Measurements from ENCODE around the gene MUTYH.
"Not testable (repeated sequence)": the region's sequence is repeated elsewhere in the genome, so short reads cannot be mapped to it uniquely, and the experiment has no call there.

The MUTYH gene

DNA sequence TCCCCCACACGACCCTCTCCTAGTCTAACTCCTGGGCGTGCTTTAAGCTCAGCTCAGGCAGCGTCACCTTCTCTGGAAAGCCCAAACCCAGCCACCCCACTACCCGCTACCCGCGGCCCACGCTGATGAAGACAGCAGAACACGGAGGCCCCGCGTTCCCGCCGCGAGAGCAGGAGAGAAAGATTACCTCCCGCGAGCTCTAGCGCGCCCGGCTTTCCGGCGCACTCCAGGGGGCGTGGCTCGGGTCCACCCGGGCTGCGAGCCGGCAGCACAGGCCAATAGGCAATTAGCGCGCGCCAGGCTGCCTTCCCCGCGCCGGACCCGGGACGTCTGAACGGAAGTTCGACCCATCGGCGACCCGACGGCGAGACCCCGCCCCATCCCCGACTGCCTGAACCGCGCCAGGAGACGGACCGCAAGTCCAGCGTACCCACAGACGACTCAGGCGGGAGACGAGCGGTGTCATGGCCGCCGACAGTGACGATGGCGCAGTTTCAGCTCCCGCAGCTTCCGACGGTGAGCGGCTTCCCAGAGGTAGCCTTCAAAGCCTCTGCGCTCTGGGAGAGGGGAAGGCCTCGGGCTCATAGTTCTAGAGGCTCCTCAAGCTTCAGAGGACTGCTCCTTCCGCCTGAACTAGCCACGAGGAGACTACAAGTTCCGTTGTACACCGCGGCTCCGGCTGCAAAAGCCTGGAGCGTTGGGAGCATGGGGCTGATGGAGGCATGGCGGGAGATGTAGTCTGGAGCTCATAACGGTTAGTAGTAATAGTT lies at the start of gene MUTYH, which contains the start of gene TOE1:
TSS of gene MUTYH (minus strand) at position 652 of the 770 bp plus-strand sequence. CDS start 5,935 bp downstream, outside the sequence.
TSS of gene TOE1 (plus strand) at position 382 of the 770 bp plus-strand sequence. CDS start at position 465, 83 bp downstream.
- DNase-seq (ENCODE audit: low read depth), result peak; percentile 88

- DNase-seq (ENCODE audit: low read depth), result no peak
Measured at GRCh38 chr1:45386219-45386618, 46.0 kb upstream of the MUTYH start.

GRCh38 chr1:45385302-45385701 lies 45.1 kb upstream of the MUTYH start:
- no peak for DNase-seq (ENCODE audit: low read depth)

GRCh38 chr1:45384213-45384612 lies 44.0 kb upstream of the MUTYH start:
- DNase-seq (ENCODE audit: low read depth), result not testable (repeated sequence)

- DNase-seq (ENCODE audit: low read depth), result no peak
Measured at GRCh38 chr1:45383191-45383590, 43.0 kb upstream of the MUTYH start.

GRCh38 chr1:45381243-45381642 lies 41.0 kb upstream of the MUTYH start:
- DNase-seq (ENCODE audit: low read depth), result no peak

- DNase-seq (ENCODE audit: low read depth), result no peak
Measured at GRCh38 chr1:45380730-45381129, 40.5 kb upstream of the MUTYH start.

DNA sequence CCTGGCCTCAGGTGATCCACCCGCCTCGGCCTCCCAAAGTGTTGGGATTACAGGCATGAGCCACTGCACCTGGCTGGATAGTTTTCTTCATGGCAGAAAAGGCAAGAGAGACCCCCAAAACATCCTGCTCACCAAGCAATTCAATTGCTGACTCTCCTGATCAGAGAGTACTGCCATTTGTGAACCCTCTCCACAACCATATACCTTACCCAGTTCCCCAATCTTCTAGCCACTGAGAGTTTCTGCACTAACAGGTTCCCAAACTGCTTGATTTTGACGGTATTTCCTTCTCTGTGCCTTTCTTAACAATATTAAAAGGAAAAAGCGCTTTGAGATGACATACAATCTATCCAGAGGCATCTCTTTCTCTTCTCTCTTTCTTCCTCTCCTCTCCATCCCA lies 39.9 kb upstream of the MUTYH start:
- no peak for DNase-seq (ENCODE audit: low read depth)

GRCh38 chr1:45379524-45379923 lies 39.3 kb upstream of the MUTYH start:
- no peak for DNase-seq (ENCODE audit: low read depth)

DNA sequence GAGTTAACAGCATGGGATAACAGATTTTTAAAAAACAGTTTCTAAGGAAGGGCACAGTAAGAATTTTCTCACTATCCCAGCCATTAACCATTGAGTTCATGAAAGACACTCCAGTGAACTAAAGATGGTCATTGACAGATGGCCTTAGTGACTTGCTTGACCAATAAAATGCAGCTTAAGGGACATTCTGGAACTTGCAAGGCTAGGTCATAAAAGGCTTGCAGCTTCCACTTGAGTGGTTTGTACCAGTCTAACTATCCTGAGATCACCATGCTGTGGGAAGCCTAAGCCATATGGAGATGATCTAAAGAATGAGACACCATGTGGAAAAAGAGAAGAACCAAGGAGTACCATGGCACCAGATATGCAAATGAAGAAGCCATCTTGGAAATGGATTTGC lies 37.9 kb upstream of the MUTYH start:
- no peak for DNase-seq (ENCODE audit: low read depth)

- DNase-seq (ENCODE audit: low read depth), result no peak
Measured at GRCh38 chr1:45375104-45376090, 35.2 kb upstream of the MUTYH start.

DNA sequence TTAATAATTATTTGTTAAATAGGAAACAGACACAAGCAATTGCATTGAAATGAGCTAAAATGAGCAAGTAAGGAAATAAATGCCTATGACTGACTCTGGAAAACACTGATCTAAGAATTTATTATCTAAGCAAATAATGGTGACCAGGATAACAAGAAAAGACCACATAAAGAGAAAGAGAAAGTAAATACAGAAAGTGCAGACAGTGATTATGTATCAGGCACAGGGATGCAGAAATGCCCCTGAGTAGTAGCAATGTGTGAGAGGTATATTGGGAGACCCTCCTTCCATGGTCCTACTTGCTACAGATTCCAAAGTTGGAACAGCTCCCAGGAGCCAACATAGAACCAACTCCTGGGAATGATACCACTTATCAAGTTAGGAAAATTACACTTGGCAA lies 33.3 kb upstream of the MUTYH start:
- no peak for DNase-seq (ENCODE audit: low read depth)

DNA sequence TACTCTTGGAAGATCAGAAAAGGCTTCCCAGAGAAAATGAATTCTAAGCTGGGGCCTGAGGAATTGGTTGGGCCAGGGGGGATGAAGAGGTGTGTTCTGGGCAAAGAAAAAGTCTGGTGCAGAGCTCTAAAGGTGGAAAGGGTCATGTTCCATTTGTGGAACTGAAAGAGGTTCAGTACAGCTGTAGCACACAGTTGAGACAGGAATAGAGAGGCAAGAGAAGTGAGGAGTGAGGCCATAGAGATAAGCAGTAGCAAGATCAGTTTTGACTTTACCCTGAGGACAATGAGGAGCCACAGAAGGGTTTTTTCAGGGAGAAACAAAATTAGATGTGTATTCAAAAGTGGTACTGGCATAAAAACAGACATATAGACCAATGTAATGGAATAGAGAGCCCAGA lies 30.3 kb upstream of the MUTYH start:
- no peak for DNase-seq (ENCODE audit: low read depth)

DNA sequence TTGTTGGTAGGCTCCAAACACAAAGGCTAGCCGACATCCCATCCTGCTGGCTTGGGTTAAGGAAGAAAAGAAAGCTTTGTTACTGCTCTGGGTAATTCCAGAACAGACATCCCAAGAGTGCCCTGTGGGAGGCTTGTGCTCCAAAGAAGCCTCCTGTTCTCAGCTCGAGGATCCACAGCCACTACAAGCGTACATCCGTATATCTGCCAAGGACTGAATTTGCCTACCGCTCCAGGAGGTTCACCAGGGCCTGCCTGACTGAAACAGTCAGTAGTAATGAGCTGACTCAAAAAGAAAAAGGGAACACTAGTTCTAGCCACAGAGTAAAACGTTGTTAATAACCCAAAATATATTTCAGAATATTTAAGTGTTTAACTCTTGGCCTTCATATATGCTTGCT lies 24.8 kb upstream of the MUTYH start:
- DNase-seq (ENCODE audit: low read depth), result no peak

DNA sequence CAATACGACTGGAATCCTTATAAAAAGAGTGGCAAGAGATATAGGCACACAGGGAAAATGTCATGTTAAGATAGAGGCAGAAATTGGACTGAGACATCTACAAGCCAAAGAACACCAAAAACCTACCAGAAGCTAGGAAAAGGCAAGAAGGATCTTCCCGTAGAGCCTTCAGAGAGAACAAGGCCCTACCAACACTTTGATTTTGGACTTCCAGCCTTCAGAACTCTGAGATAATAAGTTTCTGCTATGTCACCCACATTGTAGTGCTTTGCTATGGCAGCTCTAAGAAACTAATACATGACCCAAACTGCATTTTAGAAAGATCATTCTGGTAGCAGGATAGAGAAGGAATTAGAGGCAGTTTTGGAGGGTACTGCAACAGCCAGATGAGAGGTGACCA lies 24.1 kb upstream of the MUTYH start:
- no peak for DNase-seq (ENCODE audit: low read depth)

DNA sequence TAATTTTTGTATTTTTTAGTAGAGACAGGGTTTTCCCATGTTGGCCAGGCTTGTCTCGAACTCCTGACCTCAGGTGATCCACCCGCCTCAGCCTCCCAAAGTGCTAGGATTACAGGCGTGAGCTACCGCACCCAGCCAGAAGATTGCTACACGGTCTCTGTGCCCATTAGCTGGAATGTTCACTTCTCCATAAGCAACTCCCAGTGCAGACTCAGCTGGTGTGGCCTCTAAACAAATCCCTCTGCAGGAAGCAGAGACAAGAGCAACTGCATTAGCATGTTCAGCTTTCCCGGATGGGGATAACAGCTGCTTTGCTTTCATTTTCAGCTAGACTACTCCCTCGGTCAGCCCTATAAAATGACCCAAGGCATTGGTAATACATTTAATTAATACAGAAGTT lies 20.7 kb upstream of the MUTYH start:
- not testable (repeated sequence) for DNase-seq (ENCODE audit: low read depth)

- no peak for DNase-seq (ENCODE audit: low read depth)
Measured at GRCh38 chr1:45359882-45360513, 19.8 kb upstream of the MUTYH start.

- DNase-seq (ENCODE audit: low read depth), result no peak
Measured at GRCh38 chr1:45356186-45356585, 15.9 kb upstream of the MUTYH start.

GRCh38 chr1:45355683-45356082 lies 15.4 kb upstream of the MUTYH start:
- DNase-seq (ENCODE audit: low read depth), result no peak

GRCh38 chr1:45354838-45355237 lies 14.6 kb upstream of the MUTYH start:
- no peak for DNase-seq (ENCODE audit: low read depth)

- DNase-seq (ENCODE audit: low read depth), result no peak
Measured at GRCh38 chr1:45353685-45354084, 13.4 kb upstream of the MUTYH start.

DNA sequence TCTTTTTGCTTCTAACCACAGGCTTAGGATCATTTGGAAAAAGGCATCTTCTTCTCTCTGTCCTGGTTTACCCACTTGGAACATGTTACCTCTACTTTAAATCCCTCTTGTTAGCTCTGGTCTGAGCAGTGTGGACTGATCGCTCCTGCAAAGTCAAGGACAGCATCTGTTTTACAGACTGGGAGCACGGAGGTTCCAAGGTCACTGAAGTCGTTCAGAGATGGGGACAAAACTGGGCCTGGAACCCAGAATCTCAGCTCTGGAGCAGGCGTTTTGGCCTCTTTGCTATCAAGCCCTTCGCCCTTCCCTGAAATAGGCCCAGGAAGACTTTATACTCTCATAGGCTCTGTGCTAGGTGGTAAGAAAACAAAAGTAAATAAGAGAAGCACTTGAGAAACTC lies 11.3 kb upstream of the MUTYH start:
- DNase-seq (ENCODE audit: low read depth), result no peak

Measured in stimulated activated CD8-positive, alpha-beta memory T cell treated with anti-CD3 and anti-CD28 coated beads, Interleukin-7, amount 100 ng/mL, for 24 hours (primary cell).